HL-60 (cell line): ENCODE results near the gene IL27RA.

ENCODE experiments used
- DNase-seq, 2 experiments: peaks; one replicate each; pipeline ENCODE4 v3.0.0-alpha.2; 2010 to 2020; ENCODE audit warnings: low read depth in 1 of 2, low spot score in 1 of 2
- H3K27ac ChIP-seq: fragments of 250-450 bp; sonication (Bioruptor Pico); replicated peaks from 2 replicates; pipeline ENCODE4 v1.5.1; 2020; ENCODE audit warnings: mild to moderate bottlenecking, moderate library complexity
- H3K27me3 ChIP-seq: fragments of 250-450 bp; sonication (Bioruptor Pico); 2 replicates; pipeline ENCODE4 v1.5.1; 2021; ENCODE audit warnings: mild to moderate bottlenecking, moderate library complexity; ENCODE audit not compliant: insufficient read depth, poor library complexity, severe bottlenecking
- H3K4me3 ChIP-seq: replicated peaks from 2 replicates; pipeline ENCODE4 v1.5.1; 2011; ENCODE audit warnings: mild to moderate bottlenecking, control low read depth, low read length; ENCODE audit not compliant: insufficient read depth
- GABPA ChIP-seq: IDR thresholded peaks from 2 replicates; pipeline ENCODE4 v1.6.1; 2012; ENCODE audit warnings: low read depth
- POLR2AphosphoS5 ChIP-seq: IDR thresholded peaks from 2 replicates; pipeline ENCODE4 v1.6.1; 2012; ENCODE audit warnings: low read depth
- REST ChIP-seq: IDR thresholded peaks from 2 replicates; pipeline ENCODE4 v1.6.1; 2012; ENCODE audit warnings: low read depth; ENCODE audit not compliant: insufficient replicate concordance
- SPI1 ChIP-seq: IDR thresholded peaks from 2 replicates; pipeline ENCODE4 v1.6.1; 2012; ENCODE audit warnings: low read depth, mild to moderate bottlenecking, borderline replicate concordance
- TF ChIP-seq, protein P1 (sequence below): IDR thresholded peaks from one replicate; pipeline ENCODE4 v1.5.1; 2011; ENCODE audit warnings: low read length, control low read depth, inconsistent platforms; ENCODE audit not compliant: insufficient read depth

The IL27RA gene

GRCh38 chr19:14086098-14086497 is 54.5 kb downstream of the IL27RA start:
- Histone ChIP-seq H3K4me3 (no peak overlapping the region), H3K27ac (no peak overlapping the region), H3K27me3 (no peaks in the 10 kb centered on the region)
- DNase-seq = no peak
- TF ChIP-seq SPI1 (no peak), POLR2AphosphoS5 (no peak)

DNA sequence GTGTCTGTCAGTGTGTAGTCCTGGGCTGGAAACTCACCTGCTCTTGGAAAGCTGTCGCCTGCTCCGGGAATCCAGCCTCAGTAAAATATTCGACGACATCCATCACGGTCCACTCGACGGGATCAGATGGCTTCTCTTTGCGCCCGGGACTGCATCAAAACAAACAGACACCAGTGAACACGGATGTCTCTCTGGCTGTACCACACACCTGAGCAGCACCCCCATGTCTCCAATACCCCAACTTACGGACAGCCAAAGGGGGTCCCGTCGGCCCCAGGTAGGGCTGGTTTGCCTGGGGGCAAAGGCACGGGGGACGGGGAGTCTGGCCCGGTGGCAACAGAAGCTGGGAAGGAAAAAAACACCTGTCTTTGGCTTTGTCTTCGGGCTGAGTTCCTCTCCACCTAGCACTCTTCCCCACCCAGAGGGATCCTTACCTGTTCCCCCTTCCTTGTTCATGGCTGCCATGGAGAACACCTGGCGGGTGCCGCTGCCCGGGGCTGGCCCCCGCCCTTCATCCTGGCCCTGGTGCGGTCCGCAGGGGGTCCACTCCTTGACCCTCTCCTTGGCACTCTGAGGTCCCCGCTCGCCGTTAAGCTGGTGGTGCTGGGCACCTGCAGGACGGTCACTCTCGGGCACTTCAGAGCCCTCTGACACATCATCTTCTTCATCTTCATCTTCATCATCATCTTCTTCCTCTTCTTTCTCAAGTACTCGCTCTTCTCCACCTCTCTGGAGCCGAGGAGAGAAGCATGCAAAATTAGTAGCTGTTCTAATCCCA is 57.3 kb downstream of the IL27RA start:
- no peak for DNase-seq
- no peaks in the 10 kb centered on the region for H3K27me3 ChIP-seq
- no peak overlapping the region for H3K27ac ChIP-seq
- TF ChIP-seq SPI1 (no peak), GABPA (no peak), POLR2AphosphoS5 (no peak), REST (no peak)
- TF ChIP-seq, protein P1, sequence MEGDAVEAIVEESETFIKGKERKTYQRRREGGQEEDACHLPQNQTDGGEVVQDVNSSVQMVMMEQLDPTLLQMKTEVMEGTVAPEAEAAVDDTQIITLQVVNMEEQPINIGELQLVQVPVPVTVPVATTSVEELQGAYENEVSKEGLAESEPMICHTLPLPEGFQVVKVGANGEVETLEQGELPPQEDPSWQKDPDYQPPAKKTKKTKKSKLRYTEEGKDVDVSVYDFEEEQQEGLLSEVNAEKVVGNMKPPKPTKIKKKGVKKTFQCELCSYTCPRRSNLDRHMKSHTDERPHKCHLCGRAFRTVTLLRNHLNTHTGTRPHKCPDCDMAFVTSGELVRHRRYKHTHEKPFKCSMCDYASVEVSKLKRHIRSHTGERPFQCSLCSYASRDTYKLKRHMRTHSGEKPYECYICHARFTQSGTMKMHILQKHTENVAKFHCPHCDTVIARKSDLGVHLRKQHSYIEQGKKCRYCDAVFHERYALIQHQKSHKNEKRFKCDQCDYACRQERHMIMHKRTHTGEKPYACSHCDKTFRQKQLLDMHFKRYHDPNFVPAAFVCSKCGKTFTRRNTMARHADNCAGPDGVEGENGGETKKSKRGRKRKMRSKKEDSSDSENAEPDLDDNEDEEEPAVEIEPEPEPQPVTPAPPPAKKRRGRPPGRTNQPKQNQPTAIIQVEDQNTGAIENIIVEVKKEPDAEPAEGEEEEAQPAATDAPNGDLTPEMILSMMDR = no peak
- no peak overlapping the region for H3K4me3 ChIP-seq

DNA sequence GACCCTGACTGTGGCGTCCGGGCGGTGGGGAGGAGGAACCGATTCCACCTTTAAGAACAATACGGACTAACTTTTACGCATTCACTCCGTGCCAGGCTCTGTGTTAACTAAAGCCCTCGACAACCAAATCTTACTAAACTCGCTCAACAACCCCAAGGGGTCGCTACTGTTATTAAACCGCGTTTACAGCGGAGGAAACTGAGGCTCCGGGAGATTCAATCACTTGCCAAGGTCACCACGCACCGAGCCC is 57.8 kb downstream of the IL27RA start:
- peak overlapping the region; percentile 66 for H3K4me3 ChIP-seq
- TF ChIP-seq POLR2AphosphoS5 (no peak), SPI1 (no peak), GABPA (no peak), REST (no peak)
- TF ChIP-seq, protein P1 = no peak
- no peak overlapping the region for H3K27ac ChIP-seq
- H3K27me3 ChIP-seq = no peaks in the 10 kb centered on the region
- DNase-seq = no peak

GRCh38 chr19:14089662-14090508 is 58.3 kb downstream of the IL27RA start:
- H3K4me3 ChIP-seq = peak overlapping the region; percentile 66
- DNase-seq = peak in 1 of 2 experiments; percentile 40
- no peak for TF ChIP-seq GABPA
- TF ChIP-seq, protein P1 = no peak
- no peaks in the 10 kb centered on the region for H3K27me3 ChIP-seq
- H3K27ac ChIP-seq = no peak overlapping the region
